RWPE2 (cell line): Measurements from ENCODE around the gene PRDM2.

ENCODE experiments used
- ATAC-seq: fragments of 200-7000 bp; cut with Tn5 transposase; 3 replicates; pipeline ENCODE4 v1.9.1; 2021; ENCODE audit warnings: low read depth
- DNase-seq: peaks from one replicate; pipeline ENCODE4 v3.0.0-alpha.2; 2020; ENCODE audit warnings: low spot score
- H3K27ac ChIP-seq: fragments of 450-650 bp; 2 replicates; pipeline ENCODE4 v1.5.1; 2017; ENCODE audit warnings: mild to moderate bottlenecking; ENCODE audit not compliant: poor library complexity, severe bottlenecking
- H3K27me3 ChIP-seq: fragments of 250-450 bp; sonication (Bioruptor Pico); 2 replicates; pipeline ENCODE4 v1.5.1; 2021; ENCODE audit warnings: mild to moderate bottlenecking, moderate library complexity; ENCODE audit not compliant: insufficient read depth, poor library complexity, severe bottlenecking
- H3K36me3 ChIP-seq: fragments of 250-450 bp; sonication (Bioruptor Pico); 2 replicates; pipeline ENCODE4 v1.5.1; 2020; ENCODE audit warnings: low read depth, mild to moderate bottlenecking, moderate library complexity
- H3K4me1 ChIP-seq: fragments of 250-450 bp; sonication (Bioruptor Pico); 2 replicates; pipeline ENCODE4 v1.5.1; 2021; ENCODE audit warnings: mild to moderate bottlenecking, moderate library complexity; ENCODE audit not compliant: insufficient read depth, poor library complexity, severe bottlenecking
- H3K4me3 ChIP-seq: fragments of 250-450 bp; sonication (Bioruptor Pico); 2 replicates; pipeline ENCODE4 v1.5.1; 2021; ENCODE audit warnings: mild to moderate bottlenecking, moderate library complexity; ENCODE audit not compliant: severe bottlenecking
- H3K9me3 ChIP-seq: fragments of 250-450 bp; sonication (Bioruptor Pico); 2 replicates; pipeline ENCODE4 v1.5.1; 2021; ENCODE audit warnings: mild to moderate bottlenecking, moderate library complexity; ENCODE audit not compliant: severe bottlenecking
- TF ChIP-seq, protein P1 (sequence below): fragments of 450-650 bp; IDR thresholded peaks from one replicate; pipeline ENCODE4 v1.5.1; 2017; ENCODE audit warnings: mild to moderate bottlenecking, moderate library complexity; ENCODE audit not compliant: poor library complexity, severe bottlenecking

Gene PRDM2

GRCh38 chr1:13751985-13752384 lies 52.0 kb downstream of the PRDM2 start:
- TF ChIP-seq, protein P1, sequence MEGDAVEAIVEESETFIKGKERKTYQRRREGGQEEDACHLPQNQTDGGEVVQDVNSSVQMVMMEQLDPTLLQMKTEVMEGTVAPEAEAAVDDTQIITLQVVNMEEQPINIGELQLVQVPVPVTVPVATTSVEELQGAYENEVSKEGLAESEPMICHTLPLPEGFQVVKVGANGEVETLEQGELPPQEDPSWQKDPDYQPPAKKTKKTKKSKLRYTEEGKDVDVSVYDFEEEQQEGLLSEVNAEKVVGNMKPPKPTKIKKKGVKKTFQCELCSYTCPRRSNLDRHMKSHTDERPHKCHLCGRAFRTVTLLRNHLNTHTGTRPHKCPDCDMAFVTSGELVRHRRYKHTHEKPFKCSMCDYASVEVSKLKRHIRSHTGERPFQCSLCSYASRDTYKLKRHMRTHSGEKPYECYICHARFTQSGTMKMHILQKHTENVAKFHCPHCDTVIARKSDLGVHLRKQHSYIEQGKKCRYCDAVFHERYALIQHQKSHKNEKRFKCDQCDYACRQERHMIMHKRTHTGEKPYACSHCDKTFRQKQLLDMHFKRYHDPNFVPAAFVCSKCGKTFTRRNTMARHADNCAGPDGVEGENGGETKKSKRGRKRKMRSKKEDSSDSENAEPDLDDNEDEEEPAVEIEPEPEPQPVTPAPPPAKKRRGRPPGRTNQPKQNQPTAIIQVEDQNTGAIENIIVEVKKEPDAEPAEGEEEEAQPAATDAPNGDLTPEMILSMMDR: no peak
- H3K27ac ChIP-seq: no peak overlapping the region
- no peak overlapping the region for H3K4me3 ChIP-seq
- H3K27me3 ChIP-seq: no peaks in the 10 kb centered on the region
- ATAC-seq: no peak
- no peaks in the 10 kb centered on the region for H3K9me3 ChIP-seq
- H3K36me3 ChIP-seq: peaks cover 20% of the 10 kb centered on the region
- no peak for DNase-seq
- peaks cover 22% of the 10 kb centered on the region for H3K4me1 ChIP-seq

- peaks cover 31% of the 10 kb centered on the region for H3K4me1 ChIP-seq
- no peaks in the 10 kb centered on the region for H3K9me3 ChIP-seq
- H3K4me3 ChIP-seq: no peak overlapping the region
- H3K27me3 ChIP-seq: no peaks in the 10 kb centered on the region
- peaks cover 20% of the 10 kb centered on the region for H3K36me3 ChIP-seq
- DNase-seq (no peak), ATAC-seq (no peak)
- TF ChIP-seq, protein P1: no peak
- H3K27ac ChIP-seq: no peak overlapping the region
These were observed 52.9 kb downstream of the PRDM2 start for GRCh38 chr1:13752852-13753251.

- no peak for DNase-seq
- Histone ChIP-seq H3K27me3 (no peaks in the 10 kb centered on the region), H3K4me3 (no peak overlapping the region), H3K4me1 (peaks cover 36% of the 10 kb centered on the region), H3K36me3 (peaks cover 20% of the 10 kb centered on the region), H3K27ac (no peak overlapping the region), H3K9me3 (no peaks in the 10 kb centered on the region)
- TF ChIP-seq, protein P1: no peak
- no peak for ATAC-seq
These were observed 53.8 kb downstream of the PRDM2 start for GRCh38 chr1:13753636-13754402.

GRCh38 chr1:13754510-13755103 lies 54.6 kb downstream of the PRDM2 start:
- Histone ChIP-seq H3K9me3 (no peaks in the 10 kb centered on the region), H3K27me3 (no peaks in the 10 kb centered on the region), H3K4me3 (no peak overlapping the region), H3K36me3 (peaks cover 20% of the 10 kb centered on the region), H3K4me1 (peaks cover 41% of the 10 kb centered on the region), H3K27ac (no peak overlapping the region)
- ATAC-seq (no peak; the same call in 2 of the 3 replicates), DNase-seq (no peak)
- TF ChIP-seq, protein P1: no peak
